Hematopoietic multipotent progenitor cell treated with erythropoietin and hydrocortisone succinate and interleukin-3 and kit ligand, for 17 days (in vitro differentiated cells): ENCODE measurements around the gene LTB4R.
"Not testable (repeated sequence)": the region's sequence is repeated elsewhere in the genome, so short reads cannot be mapped to it uniquely, and the experiment has no call there.

ENCODE experiments used
- DNase-seq: peaks from one replicate; pipeline ENCODE4 v3.0.0-alpha.2; 2015; ENCODE audit warnings: low spot score

The LTB4R gene

DNA sequence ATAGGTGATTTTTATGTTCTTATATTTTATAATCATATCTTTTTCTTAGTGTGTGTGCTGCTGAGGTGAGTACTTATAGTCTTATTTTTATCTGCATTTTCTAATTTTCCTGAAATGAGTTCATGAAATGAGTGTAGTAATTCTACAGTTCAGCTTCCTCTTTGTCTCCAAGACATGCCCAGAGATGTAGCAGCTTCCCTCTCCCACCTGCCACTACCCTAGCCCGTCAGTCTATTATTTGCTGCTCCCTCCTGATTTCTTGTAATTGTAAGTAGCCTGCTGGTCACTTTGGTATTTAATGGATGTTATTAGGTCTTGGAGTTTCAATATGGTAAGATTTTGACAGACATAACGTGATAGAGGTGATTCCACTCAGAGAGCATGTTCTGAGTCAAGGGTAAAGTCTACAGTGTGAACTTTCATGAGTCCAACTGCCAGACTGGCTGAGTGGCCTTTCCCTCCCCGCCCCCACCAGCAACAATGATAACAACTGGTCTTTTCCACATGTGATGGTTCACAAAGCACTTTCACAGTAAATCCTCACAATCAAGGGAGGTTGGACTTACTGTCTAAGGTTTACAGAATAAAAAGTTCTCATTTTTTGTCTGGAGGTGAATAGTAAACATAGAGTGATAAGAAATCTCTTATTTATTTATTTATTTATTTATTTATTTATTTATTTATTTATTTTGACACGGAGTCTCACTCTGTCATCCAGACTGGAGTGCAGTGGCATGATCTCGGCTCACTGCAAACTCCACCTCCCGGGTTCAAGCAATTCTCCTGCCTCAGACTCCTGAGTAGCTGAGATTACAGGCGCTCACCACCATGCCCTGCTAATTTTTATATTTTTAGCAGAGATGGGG, 32.7 kb downstream of the LTB4R start:
- no peak for DNase-seq

DNA sequence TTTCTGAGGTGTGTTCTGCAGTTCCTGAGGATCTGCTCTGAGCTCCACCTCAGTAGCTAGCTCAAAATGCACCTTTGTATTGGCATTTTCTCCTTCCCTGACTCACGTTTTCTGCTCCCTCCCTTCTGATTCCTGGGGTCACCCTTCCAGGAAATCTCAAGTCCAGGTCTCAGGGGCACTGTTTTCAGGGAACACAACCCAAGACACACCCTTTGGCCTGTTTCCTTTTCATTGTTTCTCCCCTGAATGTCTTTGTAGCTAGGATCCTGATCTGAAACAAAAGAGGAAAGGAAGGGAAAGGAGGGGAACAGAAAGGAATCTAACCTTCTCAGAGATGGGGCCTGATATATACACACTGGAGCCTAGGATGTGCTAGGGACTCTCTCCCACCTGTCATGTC, 35.8 kb downstream of the LTB4R start:
- no peak for DNase-seq

DNA sequence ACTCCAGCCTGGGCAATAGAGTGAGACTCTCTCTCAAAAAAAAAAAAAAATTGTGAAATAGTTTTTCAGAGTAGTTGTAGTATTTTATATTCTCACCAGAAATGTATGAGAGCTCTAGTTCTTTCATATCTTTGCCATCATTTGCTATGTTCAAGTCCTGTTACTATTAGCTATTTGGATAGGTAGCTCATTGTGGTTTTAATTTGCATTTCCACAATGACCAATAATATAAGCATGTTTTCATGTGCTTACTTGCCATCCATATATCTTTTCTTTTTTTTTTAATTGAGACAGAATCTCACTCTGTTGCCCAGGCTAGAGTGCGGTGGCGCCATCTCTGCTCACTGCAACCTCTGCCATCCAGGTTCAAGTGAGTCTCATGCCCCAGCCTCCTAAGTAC, 36.9 kb downstream of the LTB4R start:
- DNase-seq, result no peak

DNA sequence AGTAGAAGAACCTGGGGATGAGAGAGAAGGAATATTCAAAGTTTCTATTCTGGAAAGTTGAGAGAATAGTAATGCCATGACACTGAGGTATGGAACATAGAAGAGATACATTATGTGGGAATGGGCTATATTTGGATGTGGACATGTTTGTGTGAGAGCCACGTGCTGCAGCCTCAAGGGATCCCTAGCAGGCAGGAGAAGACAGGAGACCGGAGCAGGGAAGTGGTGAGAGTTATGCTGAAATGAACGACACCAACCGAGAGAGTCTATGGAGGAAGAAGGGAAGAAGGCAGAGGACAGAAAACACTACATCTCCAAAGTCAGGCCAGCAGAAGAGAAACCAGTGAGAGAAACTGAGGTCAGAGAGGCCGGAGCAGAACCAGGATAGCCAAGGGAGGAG, 38.4 kb downstream of the LTB4R start:
- no peak for DNase-seq

DNA sequence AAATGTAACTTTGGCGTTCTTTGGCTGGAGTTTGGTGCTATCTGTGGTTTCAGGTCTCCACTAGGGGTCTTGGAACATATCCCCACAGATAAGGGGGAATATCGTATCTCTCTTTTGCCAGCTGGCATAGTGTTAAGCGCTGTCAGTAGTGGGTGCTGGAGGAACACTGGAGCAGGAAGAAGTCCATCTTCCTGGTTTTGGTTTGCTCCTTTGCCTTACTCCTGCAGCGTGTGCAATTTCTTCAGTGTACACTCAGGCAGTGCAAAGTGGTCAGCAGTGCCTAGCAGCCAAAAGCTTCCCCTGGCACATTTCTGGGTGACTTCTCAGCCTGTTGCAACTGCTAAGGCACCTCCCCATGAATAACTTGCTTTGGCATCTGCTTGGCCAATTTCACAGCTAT, 40.2 kb downstream of the LTB4R start:
- no peak for DNase-seq

DNA sequence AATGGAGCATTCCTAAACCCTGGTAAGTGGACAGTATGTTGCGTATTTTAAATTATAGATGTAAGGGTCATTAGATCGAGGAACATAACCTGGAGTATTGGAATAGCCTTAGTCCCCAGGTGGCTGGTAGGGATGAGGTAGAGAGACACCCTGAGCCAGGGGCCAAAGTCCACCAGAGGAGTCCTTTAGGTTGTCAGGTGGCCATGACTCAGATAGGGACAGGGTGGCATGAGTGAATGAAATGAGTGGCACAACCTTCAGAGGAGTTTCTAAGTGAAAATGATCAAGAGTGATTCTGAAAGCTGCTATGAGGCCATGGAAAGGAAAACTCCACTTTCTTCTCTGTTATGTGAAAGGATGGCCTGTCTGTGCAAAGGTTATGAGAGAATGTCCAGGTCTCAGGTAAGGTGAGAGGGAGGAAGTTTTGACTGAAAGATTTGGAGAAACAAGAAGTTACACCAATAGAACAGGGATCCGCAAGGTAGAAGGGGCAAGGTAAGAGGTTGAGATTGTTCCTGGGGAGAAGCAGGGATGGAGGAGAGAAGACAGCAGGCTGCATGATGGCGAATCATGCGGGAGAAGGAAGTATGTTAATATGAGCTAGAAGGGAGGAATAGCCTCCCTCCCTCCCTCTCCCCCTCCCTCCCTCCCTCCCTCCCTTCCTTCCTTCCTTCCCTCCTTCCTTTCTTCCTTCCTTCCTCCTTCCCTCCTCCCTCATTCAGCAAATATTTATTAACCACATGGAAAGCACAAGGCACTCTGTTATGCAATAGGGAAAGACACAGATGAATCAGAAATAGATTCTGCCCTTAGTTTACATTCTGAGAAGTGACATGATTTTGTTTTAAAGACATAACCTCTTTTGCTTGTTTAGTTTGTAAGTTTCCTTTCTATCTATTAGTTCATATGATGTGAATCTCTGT, 42.5 kb downstream of the LTB4R start:
- no peak for DNase-seq

DNA sequence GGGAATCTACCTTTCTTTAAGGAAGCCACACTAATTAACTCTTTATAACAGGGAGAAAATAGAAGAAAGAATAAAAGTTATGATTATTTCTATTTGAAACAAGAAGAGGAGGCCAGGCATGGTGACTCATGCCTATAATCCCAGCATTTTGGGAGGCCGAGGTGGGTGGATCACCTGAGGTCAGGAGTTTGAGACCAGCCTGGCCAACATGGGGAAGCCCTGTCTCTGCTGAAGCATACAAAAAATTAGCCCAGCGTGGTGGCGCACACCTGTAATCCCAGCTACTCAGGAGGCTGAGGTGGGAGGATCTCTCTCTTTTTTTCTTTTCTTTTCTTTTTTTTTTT, 43.2 kb downstream of the LTB4R start:
- not testable (repeated sequence) for DNase-seq

DNA sequence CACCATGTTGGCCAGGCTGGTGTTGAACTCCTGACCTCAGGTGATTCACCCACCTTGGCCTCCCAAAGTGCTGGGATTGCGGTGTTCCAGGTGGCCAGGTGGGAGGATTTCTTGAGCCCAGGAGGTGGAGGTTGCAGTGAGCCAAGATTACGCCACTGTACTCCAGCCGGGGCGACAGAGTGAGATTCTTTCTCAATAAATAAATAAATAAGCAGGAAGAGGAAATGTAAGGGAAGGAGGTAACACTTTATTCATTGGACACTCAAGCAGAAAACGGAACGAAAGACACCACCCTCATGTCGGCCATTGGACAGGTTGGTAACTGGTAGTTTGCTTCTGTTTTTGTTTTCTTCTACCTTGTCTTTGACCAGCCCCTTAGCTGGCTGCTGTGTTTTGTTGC, 43.7 kb downstream of the LTB4R start:
- no peak for DNase-seq

DNA sequence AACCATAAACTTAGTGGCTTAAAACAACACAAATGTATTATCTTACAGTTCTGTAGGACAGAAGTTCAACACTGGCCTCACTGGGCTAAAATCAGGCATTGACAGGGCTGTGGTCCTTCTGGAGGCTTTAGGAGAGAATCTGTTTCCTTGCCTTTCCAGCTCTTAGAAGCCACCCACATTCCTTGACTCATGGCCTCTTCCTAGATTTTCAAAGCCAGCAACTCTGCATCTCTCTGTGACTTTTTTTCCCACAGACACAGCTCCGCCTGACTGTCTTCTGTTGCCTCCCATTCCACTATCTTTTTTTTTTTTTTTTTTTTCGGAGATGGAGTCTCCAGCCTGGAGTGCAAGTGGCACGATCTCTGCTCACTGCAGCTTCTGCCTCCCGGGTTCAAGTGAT, 44.9 kb downstream of the LTB4R start:
- no peak for DNase-seq

DNA sequence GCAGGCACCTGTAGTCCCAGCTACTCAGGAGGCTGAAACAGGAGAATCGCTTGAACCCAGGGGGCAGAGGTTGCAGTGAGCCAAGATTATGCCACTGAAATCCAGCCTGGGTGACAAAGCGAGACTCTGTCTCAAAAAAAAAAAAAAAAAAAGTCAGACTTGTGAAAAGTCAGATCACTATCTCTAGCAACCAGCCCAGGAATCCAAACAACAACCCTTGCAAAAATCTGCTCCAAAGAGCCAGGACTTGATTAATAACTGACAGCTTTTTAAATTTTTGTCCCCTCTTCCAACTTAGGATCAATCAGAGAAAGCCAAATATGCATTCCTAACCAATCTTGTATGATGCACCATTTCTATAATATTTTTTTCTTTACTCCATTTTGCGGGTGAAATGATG, 49.0 kb downstream of the LTB4R start:
- no peak for DNase-seq

DNA sequence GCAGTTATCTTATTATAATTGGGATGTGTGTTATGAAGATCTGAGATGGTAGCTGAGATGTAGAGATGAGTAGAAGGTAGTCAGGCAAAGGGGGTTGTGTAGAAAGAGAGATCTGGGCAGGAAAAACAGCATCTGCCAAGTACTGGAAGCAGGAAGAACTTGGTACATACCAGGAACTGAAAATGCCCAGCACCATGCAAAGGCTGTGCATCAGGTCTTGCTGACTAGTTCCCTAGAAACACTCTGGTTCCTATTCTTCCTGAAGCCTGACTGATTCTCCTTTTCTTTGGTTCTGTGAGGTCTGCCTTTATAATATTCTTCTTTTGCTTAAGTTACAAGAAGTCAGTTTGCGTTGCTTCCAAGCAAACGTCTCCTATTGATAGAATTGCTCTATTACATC, 50.0 kb downstream of the LTB4R start:
- DNase-seq, result no peak

DNA sequence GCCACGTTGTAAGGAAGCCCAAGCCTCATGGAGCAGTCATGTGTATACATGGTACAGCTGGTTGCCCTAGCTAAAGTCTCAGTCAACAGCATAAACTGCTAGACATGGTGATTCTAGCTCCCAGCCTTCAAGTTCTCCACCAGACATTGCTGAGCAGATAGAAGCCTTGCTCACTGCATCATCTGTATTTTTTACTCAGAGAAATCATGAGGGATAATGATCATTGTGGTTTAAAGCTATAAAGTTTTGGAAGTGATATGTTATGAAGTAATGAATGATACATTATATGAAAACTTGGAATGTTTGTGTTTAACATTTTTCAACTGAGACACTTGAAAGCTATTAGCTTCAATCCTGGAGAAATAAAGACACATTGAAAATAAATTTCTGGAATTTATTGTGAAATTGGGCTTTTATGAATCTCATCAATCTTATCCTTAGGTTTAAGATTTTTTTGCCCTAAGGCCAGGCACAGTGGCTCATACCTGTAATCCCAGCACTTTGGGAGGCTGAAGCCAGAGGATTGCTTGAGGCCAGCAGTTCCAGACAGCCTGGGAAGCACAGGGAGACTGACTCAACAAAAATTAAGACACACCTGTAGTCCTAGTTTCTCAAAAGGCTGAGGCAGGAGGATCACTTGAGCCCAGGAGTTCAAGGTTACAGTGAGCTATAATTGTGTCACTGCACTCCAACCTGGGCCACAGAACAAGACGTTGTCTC, 51.1 kb downstream of the LTB4R start:
- no peak for DNase-seq

DNA sequence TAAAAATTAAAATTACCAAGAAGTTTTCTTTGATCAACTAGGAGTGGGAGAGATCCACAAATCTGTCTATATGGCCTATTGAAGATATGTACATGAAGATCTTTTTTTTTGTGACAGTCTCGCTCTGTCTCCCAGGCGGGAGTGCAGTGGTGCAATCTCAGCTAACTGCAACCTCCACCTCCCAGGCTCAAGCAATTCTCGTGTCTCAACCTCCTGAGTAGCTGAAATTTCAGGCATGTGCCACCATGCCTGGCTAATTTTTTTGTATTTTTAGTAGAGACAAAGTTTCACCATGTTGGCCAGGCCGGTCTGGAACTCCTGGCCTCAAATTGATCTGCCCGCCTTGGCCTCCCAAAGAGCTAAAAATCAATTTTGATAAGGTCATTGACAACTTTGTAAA, 52.1 kb downstream of the LTB4R start:
- DNase-seq, result no peak

DNA sequence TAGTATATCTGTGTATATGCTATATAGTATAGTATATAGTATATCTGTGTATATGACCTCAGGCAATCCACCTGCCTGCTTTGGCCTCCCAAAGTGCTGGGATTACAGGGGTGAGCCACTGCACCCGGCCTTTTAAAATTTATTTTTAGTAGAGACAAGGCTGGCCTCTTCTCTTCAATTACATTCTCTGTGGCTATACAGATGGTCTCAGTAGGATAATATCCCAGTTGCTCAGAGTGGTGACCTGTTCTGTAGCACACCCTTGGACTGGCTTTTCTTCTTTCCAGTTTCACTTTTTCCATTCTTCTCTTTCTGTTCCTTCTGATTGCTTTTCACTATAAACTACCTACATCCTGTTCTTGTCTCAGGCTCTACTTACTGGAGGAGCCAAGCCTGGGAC, 53.5 kb downstream of the LTB4R start:
- no peak for DNase-seq

DNA sequence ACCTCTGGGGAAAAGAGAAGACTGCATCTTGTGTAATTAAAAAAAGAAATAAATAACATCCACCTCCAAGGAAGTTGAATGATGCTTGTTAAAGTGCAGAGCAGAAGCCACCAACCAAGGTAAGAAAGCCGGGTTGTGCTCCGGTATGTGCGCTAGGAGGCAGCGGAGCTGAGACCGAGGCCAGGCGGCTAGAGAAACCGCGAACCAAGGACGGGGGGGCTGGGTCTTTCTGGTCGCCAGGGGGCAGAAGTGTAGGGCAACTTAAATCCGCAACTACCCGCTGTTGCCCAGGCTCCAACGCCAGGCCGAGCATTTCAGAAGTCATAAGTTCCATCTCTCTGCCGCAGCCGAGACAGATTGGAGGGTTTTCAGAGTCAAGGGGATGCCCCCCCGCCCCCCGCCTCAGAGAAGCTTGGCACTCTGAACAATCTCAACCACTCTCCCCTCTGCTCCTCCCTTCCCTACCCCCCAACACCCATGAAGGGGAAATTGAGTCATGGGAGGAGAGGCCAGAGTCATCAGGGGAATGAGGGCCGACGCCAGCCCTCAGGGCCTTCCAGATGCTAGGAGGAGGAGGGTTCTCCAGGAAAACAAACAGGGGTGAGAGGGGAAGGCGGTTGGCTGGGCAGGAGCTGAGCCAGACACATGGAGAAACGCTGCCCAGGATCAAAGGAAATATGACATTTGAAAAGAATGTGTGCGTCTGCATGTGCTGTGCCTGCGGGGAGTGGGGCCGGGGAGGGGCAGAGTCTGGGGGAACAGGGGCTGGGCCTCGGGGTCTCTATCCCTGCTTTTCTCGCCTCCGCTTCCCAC, 54.5 kb downstream of the LTB4R start:
- DNase-seq, result peak; percentile 68

DNA sequence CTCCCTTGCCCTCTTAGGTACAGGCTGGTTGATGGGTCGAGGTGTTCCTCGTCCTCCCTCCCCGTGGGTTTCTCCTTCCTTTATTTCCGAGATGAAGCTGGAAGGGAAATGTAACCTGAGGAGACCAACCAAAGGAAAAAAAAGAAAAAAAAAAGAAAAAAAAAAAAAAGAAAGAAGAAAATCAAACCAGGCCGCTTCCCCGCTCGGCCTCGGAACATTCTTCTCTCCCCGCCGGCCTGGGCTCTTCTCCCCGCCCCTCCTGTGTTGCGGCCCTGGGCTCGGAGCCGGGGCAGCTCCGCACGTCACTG, 55.1 kb downstream of the LTB4R start:
- DNase-seq, result no peak

DNA sequence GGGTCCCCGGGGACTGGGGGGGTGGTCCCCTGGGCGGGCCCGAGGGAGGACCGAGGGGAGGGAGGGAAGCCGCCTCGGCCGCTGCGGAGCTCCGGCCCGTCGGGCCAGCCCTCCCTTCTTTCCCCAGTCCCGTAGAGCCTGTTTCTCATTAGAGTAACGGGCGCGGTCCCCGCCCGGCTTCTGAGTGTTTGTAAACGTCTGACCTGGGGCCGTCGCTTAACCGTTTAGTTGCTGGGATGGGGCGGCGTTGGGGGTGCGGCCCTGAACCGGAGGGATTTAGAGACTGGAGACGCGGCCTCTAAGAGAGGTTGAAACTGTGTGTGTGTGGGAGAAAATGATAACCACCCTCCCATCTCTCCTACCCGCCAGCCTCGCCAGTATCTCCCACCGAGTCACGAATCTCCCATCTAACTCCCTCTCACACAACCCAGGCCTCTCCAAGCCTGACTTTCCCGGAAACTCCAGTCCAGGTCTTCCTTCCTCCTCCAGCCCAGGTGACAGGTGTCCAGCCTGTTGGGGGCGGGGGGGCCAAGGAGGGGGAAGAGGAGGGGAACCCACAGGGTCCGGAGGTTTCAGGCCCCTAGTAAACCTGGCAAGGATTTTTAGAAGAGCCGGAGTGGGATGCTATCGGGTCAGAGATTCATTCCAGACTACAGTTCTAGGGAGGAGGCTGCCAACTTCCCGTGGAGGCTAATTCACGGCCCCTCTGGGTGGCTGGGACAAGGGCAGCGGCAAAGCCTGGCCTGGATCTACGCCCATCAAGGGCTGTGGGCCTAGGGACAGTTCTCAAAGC, 55.6 kb downstream of the LTB4R start:
- DNase-seq, result no peak
